Hypothalamus (tissue), 51 donors: Measurements from ENCODE around the gene EYS.
"Not testable (repeated sequence)": the region's sequence is repeated elsewhere in the genome, so short reads cannot be mapped to it uniquely, and the experiment has no call there.

Experiments used
- DNase-seq, 51 donors: peaks; one replicate each; lab custom pipeline; 2025; lab: John Stamatoyannopoulos, UW

Gene EYS

DNA sequence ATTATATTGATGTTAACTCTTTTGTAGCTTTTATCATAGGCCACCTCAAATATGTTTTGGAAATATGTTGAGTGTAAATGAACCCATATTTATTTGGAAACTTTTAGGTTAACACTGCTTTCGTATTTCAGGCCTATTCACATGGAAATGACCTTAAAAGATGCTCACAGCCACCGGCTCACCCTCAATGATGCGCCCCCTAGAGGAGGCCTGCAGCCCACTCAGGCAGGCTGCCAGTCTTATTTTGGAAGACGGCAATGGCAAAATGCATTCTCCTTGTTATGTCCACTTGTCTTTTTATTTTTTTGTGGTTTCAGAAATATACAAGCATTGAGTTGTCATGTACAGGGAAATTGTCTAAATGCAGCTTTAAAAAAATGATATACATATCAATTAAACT, 1201.7 kb downstream of the EYS start:
- DNase-seq = no peak

DNA sequence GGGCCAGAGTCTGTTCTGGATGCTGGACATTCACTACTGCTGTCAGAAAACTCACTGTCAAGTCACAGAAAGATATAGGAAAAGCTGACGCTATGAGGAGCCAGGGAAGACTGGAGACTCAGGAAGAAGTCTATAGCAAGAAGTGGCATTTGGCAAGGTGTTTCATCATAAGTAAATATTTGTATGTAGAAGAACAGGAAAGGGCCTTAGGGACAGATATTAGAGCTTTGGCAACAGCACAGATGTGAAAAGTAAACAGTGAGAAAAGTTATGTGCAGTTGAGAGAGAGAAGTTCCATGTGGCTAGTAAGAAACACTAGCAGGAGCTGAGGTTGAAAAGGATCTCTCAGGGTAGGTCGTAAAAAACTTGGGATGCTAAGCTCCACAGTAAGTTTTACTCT, 1202.5 kb downstream of the EYS start:
- no peak for DNase-seq

DNA sequence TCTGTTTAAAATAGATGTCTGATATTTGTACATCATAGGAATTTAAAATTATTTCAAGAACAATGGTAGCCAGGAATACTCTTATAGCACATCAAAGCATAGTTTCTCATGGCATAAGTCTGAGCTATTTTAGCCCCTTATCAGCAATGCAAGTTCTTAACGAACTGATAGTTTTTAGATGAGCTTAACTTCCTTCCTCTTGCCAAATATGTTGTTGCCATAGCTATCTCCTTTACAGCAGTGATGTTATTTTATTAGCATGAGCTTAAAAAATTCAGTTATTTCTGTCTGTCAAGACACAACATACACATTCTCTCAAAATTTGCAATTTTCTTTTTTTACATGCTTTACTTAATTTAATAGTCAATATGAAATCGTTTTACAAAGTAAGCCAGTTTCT, 1204.2 kb downstream of the EYS start:
- DNase-seq = no peak

DNA sequence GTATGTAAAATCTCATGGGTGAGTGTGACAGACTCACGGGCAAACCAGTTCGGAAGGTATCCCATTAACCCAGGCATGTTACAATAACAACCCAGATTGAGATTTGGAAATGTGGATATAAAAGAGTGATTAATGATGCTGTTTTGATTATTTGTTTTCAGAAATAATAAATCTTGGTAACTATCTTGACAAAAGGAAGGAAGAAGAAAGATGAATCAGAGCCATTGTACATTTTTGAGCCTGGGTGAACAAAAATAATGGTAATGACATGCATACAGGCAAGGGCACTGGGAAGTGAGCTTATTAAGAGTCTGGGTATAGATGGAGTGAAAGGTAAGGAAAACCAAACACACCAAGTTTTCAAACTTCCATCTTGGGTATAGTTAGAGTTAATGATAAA, 1209.4 kb downstream of the EYS start:
- no peak for DNase-seq

DNA sequence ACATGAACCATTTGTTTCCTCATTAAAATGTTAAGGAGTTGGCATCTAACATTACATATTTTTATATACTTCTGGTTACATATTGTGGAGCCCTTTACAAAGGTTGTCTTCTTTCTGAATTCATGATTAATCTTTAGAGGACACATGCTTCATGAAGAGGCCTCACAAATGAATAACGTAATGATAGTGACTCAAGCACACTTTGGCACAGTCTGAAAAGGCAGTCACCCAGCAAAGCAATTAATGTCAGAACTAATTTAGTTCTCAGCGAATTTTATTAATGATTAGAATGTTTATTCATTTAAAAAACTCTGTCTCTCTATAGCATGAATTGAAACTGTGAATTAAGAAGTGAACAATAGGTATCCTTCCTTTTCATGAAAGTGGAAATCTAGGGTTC, 1217.3 kb downstream of the EYS start:
- no peak for DNase-seq

DNA sequence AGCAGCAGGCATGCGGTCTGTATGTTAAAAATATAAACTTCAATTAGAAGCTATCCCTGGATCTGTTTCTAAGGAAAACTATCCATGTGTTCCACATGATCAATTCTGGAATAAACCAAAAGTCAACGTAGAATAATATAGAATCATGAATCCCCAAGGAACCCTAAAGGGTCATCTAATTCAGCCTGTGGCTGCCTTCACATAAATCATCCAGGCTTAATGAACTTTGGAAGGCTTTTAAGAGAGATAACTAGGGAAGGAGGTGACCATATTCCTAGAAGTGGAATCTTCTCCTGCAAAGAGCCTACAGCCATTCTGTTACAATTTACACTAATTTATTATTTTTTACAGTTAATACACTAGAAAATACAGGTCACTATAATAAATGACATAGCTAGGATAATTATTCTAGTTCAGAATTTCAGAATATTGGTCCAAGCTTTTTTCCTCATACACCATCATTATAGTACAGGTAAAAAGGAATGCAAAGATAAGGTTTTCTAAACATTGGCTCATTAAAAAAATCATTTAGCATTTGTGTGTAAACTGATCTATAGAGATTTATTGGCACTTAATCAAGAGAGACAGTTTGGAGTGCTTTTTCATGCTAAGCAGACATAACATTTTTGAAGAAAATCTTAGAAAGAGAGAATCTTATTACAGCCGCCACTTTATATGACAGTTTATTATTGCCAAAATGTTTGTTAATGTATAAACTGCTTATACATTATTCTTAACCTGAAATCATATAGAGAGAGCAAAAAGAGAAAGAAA, 1220.3 kb downstream of the EYS start:
- DNase-seq = no peak

DNA sequence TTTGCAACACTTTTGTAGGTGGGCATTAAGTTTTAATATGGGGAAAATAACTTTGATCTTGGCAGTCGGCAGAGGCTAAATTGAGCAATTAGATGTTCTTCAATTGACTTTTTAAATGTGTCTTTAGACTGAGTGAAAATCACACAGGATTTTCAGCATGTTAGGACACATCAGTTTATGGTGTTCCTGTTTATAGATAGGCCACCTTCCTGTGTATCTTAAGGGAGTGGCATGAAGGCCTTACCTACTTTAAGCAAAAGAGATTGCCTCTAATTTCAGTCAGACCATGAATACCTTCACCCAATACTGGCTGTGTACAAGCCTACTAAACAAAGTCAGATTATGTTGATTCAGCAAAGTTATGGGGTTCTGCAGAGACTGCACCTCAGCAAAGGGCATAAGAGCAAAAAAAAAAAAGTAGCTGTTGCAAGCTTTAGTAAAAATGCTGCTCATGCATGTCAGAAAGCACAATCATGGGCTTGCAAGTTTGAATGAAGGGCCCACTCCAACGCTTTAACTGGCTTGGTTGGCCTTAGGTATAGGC, 1223.0 kb downstream of the EYS start:
- no peak for DNase-seq

DNA sequence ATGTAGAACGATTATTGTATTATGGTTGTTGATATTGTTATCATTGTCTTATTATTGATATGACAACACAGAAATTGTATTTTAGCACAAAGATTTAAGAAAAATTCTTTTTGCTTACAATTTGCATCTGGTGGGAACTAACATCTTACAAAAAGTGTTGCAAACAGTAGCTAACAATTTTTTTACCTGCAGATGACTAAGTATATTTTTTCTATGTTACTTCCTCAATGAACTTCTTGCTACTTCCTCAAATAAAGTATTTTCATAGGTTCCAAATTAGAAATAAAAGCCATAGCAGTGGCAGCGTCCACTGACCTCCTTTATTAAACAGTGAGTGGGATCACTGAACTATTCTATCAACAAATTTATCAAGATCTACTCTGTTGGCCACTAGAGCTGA, 1224.4 kb downstream of the EYS start:
- DNase-seq = no peak

DNA sequence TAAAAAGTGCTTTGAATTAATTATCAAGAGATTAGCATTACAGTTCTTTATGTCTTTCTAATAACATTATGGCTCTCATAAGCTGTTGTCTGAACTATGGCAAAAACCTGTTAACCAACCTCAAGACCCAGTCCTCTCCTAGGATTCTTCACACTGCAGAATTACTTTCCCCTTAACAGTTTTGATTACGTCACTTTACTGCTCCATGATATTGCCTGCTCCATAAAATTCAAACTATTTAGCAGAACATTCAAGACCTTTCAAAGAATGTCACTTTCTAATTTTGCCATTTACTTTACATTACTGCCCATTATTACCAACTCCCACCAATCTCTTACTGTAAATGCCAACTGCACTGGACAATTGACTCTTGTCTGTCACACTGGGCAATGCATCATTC, 1227.9 kb downstream of the EYS start:
- no peak for DNase-seq

DNA sequence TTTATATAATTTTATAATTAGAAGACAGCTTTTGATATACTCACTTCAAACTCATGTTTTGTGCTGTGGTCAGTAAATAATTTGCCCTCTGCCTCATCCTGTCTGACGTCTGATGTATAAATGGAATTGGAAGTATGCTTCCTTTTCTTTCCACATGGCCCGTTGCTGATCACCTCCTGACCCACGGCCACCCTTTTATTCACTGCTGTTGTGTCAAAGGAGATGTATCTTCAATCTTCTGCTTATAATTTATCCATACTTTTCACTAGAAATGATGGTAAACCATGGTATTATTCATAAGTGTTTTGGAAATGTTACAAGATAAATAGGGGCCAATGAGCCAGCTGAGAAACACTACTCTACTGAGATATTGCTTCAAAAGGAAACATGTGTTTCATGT, 1229.6 kb downstream of the EYS start:
- DNase-seq = no peak

DNA sequence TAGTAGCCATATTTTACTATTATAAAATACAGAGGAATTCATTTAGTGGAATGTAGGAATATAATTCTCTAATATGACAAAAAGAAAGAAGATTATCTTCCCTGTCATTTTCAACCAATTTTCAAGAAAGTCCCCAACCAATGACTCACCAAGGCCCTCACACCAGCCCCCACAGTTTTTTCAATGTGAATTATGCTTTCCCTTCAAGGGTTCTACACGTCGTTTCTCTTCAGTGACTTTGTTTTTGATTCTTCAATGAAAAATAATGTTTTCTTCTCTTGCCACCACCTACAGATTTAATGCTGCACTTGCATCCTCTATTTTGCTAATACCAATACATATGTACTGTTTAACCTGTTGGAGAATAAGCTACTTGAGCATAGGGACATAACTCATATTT, 1230.1 kb downstream of the EYS start:
- no peak for DNase-seq

DNA sequence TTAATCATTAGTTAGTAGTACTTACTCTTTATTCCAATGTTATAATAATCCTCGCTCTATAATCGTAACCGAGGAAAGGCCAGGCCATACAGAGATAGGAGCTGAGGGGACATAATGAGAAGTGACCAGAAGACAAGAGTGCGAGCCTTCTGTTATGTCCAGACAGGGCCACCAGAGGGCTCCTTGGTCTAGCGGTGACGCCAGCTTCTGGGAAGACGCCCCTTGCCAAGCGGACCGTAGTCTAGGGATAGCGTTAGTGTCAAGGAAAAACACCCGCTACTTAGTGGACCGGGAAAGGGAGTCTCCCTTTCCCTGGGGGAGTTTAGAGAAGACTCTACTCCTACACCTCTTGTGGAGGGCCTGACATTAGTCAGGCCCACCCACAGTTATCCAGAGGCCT, 1237.6 kb downstream of the EYS start:
- DNase-seq = not testable (repeated sequence)

DNA sequence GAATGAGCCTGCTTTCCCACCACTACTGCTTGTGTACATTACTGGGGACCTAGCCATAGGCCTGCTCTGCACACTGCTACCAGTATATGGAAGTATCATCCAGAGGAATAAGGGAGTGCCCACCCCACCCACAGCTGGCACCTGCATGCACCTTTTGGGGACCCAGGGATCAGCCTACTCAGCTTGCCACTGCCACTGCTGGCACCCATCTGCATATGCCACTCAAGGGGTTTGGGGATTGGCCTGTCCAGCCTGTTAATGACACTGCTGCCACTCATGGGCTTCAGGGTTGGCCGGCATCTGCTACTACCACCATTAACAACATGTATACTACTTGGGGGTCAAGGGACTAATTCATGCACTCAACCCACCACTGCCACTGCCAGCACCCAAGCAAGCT, 1239.4 kb downstream of the EYS start:
- no peak for DNase-seq

DNA sequence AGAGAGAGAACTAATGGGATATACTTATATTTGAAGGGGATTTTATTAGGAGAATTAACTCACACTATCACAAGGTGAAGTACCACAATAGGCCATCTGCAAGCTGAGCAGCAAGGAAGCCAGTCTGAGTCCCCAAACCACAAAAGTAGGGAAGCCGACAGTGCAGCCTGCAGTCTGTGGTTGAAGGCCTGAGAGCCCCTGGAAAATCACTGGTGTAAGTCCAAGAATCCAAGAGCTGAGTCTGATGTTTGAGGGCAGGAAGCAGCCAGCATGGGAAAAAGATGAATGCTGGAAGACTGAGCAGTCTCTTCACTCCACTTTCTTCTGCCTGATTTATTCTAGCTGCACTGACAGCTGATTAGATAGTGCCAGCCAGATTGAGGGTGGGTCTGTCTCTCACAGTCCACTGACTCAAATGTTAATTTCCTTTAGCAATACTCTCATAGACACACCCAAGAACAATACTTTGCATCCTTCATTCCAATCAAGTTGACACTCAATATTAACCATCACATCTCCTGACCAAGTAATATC, 1247.5 kb downstream of the EYS start:
- no peak for DNase-seq

DNA sequence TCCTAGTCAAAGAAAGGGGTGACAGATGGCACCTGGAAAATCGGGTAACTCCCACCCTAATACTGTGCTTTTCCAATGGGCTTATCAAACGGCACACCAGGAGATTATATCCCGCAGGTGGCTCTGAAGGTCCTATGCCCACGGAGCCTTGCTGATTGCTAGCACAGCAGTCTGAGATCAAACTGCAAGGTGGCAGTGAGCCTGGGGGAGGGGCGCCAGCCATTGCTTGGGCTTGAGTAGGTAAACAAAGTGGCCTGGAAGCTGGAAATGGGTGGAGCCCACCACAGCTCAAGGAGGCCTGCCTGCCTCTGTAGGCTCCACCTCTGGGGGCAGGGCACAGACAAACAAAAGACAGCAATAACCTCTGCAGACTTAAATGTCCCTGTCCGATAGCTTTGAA, 1258.9 kb downstream of the EYS start:
- not testable (repeated sequence) for DNase-seq

DNA sequence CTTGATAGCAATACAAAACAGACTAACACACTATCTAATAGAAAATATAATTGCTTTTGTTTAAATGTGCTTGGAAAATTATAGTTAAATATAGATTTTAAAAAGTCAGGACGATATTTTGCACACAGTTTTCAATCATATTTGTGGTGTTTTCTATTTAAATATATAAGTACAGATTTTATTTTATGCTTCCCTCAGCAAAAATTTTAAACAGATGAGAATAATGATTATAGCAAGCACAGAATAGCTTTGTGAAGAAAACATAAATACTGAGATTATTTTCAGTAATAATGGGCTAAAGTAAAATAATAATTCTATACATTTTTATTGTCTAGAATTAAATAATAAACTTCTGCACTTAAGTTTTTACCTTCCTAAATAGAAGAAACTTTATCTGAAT, 1262.0 kb downstream of the EYS start:
- no peak for DNase-seq

DNA sequence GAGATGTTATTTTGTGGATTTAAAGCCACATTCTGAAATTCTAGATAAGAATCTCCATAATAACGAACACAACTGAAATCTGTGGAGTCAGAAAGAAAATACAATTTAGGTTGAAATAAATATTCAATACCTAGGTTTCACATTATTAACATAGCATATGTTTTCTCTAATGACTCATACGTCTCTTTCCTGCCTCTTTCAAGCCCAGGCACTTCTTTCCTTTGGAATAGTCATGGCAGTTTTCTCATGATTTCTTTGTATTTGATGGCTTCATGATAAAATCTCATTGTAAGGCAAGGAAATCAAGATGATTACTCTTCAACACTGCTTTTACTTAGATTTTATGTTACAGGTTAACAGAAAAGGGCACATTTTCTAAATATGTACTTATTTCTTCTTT, 1267.8 kb downstream of the EYS start:
- no peak for DNase-seq

DNA sequence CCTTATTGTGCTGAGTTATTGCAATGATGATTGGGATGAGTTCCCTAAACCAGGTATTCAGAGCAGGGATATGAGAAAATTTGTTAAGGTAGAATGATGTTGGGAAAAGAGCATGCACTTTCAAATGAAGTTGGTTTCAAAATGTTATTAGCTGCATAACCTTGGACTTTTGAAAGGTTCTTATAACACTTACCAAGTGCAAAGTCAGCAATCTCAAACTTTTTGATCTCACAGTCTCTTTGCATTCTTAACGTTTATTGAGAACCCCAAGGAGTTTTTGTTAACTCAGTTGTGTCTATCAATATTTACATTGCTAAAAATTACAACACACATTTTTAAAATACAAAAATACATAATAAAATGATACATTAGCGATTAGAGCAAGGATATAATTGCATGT, 1269.0 kb downstream of the EYS start:
- no peak for DNase-seq

DNA sequence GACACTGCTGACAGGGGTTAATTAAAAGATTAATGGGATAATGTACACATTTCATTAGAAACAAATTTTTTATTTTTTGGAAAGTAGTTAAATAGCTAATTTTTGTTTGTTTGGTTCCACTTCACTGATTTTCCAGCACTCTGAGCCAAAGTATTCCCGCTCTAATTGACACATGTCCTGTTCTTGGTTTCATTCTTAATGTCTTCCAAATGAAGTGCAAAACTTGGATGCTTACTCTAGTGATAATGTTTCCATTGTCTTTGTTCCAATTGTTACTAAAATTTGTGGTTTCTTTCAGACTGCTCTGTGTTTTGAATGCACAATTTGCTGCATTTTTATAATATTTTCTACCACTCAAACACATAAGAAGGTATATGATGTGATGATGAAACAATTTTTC, 1277.1 kb downstream of the EYS start:
- DNase-seq = no peak

DNA sequence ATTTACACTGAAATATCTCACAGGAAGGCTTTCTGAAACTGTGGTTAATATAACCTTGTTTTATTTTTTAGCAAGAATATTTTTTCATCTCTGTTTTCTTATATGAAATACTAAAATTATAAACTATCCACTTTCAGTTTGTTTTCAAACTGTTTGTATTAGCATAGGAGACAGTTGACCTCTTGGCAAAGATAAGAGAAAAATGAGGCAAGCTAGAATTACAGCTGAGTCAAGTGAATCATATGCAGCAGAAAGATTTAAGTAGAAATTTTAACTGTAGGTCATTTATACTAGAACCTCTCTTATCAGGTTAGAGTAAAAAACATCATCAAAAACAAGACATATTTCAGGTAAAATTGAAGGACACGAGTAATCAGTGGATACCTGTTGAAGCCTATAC, 1278.8 kb downstream of the EYS start:
- no peak for DNase-seq

DNA sequence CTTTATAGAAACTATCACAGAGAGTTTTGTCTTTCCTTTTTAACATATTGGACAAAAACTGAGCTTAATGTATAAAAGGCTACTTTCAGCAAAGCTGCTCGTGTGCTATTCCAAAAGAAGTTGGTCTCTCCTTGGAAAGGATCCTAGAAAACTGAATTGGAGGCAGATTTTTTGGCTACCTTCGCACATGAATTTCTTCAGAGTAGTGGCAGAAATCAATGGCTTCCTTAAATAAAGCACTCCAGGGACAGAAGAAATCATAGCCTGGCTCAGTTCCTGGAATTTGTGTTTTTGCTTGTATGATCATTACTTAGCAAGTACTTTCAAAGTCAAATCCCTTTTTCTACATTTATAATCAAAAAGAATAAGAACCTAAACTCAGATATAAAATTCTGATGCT, 1291.1 kb downstream of the EYS start:
- peak in 1 of 51 donors; percentile 5 for DNase-seq

DNA sequence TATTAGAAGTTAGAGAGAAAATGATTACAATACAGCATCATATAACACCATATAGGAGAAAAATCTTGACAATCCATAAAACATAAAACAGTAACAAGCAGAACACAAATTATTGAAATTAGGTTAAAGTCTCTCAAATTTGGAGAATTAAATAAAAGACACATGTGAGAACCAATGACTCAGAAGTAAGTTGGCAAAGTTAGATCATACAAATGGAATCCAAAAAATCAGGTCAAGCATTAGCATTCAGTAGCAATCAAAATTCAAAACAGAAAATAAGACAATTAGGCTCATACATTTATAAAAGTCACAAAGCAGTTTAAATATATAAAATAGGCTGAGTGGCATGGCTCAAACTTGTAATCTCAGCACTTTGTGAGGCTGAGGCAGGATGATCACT, 1295.8 kb downstream of the EYS start:
- DNase-seq = no peak

DNA sequence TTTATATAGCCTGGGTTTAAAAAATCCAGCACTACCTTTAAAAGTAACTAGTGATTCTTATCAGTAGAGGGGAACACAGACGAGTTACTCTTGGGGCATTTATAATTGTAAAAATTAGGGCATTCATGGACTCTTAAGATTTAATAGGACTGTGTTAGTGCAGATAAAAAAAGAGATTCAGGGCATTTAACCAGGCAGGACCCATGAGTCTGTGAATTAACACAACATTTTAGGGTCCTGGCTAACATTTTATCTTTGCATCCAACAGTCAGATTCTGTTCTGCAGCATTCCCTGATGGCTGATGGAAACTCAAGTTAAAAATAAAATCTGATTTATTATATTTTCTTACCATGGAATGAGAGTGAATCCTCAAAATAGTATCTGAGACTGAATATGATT, 1297.1 kb downstream of the EYS start:
- no peak for DNase-seq
